Endometrial microvascular endothelial cells (primary cell): ENCODE results near the gene NACC2. TPM values are rescaled to one million over a fixed set of nuclear protein-coding genes. Genes with fewer than 3 reads are reported as not detected.
"Not testable (repeated sequence)": the region's sequence is repeated elsewhere in the genome, so short reads cannot be mapped to it uniquely, and the experiment has no call there.

Experiments used
- in situ Hi-C: cut with HindIII; loops from 2 replicates; pipeline ENCODE4 v1.10.0; 2017; ENCODE audit warnings: low sequenced_read_pairs, low pct_unique_long_range_greater_than_20kb; ENCODE audit errors: inconsistent ontology term
- total RNA-seq: library from RNA; depleted of rRNA; stranded (reverse); fragments of >200 nt; gene quantifications from one replicate; pipeline ENCODE4 v1.2.3, GENCODE V29; 2015; ENCODE audit errors: inconsistent ontology term

The NACC2 gene
- total RNA-seq, 1 donor from 2014 or later, result 21.9 TPM

DNA sequence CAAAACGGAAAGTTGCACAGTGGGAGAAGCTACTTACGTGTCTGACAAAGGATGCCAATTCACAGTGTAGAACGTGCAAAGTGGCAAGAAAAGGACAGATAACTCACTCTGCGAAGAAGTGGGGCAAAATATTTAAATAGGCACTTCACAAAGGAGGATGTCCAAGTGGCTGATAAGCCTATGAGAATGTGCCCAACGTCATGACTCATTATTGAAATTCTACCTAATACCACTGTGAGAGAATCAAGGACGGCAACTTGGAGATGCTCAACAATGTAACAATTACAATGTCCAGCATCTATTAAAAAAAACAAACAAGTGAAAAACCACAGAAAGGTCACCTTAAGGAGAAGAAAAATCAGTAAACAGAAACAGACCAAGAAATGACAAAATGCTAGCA lies 59.0 kb downstream of the NACC2 start:
- in situ Hi-C loops, result no loop called here

DNA sequence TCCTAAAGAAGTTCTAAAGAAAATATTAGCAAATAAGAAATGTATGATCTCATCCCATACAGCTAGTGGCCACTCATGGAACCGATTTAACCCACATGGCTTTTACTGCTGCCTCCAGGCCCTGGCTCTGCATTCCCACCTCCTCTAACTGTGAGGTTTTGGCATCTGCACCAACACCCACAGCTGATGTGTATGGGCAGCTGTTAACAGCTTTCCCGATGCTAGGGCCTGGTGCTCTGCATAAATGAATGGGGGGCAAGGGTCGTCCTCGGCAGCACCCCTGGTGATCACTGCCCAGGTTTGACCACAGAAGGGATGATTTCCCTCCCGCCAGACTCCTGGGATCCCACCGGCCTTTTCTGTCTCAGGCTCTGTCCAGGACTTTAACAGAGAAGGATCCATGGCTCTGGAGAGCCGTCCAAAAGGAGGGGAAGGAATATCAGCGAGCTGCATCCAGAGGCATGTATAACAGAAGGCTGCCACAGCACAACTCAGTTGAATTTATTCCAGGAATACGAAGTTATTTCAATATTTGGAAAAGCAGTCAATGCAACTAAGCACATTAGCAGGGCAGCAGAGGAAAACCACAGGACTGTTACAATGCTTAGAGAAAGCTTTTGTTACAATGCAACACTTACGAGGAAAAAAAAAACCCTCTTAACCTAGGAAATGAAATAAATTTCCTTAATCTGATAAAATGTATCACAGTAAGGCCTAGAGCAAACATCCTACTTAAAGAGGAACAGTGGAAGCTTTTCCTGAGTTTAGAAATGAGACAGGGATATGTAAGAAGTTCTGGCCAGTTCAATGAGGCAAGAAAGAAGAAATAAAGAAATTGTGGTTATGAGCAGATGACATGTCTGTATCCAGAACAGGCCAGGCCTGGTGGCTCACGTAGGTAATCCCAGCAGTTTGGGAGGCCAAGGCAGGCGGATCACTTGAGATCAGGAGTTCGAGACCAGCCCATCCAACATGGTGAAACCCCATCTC lies 63.1 kb downstream of the NACC2 start:
- in situ Hi-C loops, result no loop called here

DNA sequence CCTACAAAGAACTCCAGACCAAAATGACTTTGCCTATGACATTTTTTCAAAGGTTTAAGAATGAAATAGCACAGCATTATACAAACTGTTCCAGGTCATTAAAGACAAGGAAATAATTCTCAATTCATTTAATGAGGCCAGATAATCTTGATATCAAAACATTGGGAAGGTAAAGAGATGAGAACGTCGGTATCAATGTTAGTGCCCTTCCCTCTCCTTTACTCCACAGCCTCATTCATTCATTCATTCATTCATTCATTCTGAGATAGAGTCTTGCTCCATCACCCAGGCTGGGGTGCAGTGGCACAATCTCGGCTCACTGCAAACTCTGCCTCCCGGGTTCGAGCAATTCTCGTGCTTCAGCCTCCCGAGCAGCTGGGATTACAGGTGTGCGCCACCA lies 64.0 kb downstream of the NACC2 start:
- in situ Hi-C loops, result no loop called here

DNA sequence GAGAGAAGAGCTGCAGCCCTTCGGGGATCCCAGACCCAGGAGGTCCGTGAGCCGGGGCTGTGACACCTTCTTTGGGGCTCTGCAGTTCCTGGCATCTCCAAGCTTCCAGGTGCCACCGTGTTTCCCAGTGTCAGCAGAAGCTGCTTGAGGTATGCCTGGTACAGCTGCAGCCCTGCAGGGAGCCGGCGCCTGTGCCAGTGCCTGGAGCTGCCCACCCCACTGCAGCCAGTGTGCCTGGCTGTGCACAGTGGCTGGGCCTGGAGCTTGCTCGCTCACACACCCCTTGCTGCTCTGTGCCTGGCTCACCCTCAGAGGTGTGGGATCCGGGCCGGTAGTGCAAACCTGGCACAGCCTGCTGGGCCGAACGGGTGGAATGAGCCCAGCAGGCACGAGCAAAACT lies 65.5 kb downstream of the NACC2 start:
- in situ Hi-C loops, result no loop called here

DNA sequence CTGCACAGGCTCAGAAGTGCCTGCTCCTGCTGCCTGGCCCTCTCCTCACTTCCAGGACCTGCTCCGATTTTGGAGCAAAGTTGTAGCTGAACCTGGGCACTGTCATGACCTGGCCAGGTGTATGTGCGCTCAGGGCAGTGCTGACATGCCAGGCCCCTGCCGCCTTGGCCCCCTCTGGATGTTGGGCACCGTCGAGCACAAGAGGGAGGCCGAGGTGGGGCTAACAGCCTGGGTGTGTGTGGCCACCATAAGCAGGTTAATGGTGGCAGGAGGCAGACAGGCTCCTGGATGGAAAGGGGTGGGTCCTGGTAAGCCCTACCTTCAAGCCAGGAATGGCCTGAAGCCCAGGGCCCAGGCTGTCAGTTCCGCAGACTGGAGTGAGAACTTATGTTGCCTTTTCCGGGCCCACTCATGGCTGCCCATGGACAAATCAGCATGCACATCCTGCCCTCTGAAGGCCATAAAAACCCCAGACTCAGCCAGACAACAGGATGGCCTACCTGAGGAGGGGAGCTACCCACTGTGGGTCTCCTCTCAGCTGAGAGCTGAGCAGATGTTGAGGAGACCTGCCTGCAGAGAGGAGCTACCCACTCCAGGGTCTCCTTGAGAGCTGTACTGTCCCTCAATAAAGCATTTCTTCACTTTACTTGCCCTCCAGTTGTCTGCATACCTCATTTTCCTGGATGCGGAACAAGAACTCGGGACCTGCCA lies 66.2 kb downstream of the NACC2 start:
- in situ Hi-C loops, result no loop called here

DNA sequence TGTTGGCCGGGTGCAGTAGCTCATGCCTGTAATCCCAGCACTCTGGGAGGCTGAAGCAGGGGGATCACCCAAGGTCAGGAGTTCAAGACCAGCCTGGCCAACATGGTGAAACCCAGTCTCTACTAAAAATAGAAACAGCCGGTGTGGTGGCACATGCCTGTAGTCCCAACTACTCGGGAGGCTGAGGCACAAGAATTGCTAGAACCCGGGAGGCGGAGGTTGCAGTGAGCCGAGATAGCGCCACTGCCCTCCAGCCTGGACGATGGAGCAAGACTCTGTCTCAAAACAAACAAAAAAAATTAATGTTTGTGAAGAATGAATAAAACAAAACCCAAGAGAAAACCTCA lies 68.2 kb downstream of the NACC2 start:
- in situ Hi-C loops, result not testable (repeated sequence)

DNA sequence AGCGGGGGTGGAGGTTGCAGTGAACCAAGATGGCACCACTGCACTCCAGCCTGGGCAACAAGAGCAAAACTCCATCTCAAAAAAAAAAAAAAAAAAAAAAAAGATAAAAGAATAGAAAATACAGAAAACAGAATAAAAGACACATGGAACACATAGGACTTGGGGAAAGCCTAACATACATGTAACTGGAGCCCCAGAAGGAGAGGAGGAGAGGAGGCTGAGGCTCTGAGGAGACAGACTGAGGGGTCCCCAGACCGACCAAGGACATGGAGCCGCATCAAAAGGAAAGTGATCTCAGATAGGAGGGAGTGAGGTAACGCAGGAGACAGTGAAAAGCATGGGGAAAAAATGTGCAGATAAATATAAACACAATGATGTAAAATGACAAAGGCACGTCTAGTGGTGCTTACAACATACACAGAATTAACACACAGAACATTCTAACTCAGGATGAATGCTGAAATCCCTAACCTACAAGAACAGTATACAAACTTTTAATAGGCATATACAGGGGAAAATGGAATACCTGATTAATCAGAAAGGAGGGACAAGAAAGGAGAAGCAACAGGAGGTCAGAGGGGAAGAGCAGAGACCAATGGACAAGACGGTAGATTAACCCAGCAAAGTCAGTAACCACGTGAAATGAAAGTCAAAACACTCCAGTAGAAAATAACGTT lies 68.7 kb downstream of the NACC2 start:
- in situ Hi-C loops, result no loop called here

DNA sequence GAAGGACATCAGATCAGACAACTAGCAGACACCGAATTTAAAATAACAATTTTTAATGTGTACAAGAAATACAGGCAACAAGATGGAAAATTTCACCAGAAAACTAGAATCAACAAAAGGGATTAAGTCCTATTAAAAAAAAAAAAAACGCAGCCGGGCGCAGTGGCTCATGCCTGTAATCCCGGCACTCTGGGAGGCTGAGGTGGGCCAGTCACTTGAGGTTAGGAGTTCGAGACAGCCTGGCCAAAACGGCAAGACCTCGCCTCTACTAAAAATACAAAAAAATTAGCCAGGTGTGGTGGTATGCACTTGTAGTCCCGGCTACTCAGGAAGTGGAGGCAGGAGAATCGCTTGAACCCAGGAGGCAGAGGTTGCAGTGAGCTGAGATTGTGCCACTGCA lies 69.6 kb downstream of the NACC2 start:
- in situ Hi-C loops, result no loop called here

DNA sequence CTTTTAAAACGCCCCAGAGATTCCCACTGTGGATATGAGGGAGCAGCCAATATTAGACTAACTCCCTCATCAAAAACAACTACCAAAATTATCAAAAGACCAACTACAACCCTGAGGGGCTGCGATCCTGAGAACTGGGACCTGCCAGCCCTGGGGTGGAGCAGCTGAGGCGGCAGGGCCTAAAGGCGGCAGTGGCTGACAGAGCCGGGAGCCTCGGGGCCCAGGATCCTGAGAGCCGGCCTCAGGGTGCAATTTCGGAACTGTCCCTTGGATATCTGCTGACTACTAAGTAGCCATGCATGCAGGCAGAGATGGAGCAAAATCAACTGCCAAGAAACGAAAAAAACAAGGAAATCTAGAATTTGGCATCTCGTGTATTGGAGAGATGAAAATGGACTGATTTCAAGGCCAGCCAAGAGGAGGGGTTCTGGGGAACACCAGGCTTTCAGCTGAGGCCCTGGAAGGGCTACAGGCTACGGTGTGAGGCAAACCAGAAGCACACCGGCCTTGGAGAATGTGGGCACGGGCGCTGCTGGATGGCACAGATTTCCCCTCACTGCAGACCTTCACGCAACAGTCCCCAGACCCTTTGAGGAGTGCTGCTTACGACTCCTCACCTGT lies 70.3 kb downstream of the NACC2 start:
- in situ Hi-C loops, result no loop called here

DNA sequence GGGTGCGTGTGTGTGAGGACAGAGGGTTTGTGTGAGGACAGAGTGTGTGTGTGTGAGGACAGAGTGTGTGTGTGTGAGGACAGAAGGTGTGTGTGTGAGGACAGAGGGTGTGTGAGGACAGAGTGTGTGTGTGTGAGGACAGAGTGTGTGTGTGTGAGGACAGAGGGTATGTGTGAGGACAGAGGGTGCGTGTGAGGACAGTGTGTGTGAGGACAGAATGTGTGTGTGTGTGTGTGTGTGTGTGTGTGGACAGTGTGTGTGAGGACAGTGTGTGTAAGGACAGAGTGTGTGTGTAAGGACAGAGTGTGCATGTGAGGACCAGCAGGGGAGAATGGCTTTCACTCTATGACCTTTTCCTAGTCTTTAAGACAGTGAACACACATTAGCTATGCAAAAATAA lies 70.8 kb downstream of the NACC2 start:
- in situ Hi-C loops, result no loop called here

DNA sequence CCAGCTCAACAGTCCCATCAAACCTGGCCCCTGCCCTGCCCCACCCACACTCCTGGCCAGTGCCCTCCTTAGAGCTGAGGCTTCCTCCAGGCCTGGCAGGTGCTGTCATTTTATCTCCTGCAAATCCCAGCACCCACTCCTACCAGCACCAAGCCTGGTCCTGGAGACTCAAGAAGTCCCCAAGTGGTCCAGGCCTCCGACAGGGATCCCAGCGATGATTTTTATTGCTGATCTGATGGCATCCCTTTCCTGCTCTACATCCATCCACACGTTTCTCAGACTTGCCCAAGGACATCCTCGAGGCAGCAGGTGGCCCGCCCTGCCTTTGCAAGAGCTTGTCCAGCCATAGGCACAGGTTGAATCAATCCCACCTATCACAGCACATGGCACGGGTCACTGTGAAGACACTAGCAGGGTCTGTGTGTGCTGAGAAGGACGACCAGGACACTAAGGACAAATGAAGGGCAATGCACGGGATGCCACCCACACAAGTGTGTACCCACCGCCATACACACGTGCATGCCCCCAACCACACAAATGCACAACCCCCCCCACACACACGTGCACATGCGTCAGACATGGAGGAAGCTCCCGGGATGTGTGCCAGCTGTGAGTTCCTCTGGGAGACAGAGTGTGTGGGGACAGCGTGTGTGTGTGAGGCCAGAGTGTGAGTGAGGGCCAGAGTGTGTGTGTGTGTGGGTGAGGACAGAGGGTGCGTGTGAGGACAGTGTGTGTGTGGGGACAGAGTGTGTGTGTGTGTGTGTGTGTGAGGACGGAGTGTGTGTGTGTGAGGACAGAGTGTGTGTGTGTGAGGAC lies 71.5 kb downstream of the NACC2 start:
- in situ Hi-C loops, result no loop called here

DNA sequence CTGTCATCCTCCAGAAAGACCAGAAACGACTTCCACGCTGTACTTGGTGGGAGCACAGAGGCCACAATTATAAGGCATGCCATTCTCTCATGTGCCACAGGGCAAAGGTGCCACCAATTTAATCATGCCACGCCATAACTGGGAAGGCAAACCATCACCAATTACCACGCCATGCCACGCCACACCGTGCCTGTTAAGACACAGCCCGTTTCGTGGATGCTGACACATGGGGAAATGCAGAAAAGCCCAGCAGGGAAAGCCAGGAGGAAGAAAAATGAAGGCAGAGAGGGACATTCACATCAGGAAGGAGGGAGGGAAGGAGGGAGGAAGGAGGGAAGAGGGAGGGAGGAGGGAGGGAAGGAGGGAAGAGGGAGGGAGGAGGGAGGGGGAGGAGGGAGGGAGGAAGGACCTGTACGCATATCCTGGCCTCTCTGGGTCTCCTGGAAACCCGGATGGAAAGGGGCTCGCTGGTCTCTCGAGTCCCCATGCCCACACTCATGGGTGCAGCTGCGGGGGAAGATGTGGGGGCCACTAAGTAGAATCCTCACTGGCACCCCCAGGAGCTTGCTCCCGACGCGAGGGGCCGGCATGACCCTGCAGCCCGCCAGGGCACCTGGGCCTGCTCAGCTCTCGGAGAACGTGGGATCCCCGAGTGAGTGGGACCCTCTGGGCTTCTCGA lies 72.2 kb downstream of the NACC2 start:
- in situ Hi-C loops, result no loop called here

DNA sequence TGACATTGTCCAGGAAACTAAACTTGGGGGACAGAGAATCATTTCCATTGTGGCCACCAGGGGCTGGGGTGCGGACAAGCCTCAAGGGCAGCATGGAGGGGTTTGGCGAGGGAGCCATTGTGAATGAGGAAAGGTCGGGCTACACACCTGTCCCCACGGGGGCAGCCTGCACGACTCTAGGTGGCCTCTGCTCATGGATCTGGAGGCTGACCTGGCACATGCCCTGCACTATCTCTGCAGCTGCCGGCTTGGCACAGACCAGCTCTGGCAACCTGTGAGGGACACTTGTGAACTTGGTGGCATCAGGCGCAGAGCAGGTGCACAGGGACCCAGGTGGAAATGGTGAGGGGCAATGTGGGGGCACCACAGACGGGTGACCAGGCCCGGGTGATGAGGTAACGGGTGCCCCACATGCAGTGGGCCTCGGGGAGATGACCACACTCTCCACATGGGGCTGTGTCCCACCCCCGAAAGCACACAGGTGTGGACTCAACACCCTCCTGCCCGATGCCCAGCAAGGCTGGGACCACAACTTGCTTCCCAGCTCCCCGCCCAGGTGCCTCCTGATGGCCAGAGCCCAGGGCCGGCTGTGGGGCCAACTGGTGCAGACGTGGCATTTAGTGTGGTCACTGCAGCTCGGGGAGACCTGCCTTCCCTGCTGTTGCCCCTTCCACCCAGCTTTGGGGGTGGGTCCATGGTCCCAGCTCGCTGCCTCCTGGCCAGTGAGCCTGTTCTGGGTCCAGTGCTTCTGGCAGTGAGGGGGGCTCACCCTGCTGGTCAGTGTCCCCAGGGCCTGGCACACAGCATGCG lies 73.0 kb downstream of the NACC2 start:
- in situ Hi-C loops, result no loop called here

DNA sequence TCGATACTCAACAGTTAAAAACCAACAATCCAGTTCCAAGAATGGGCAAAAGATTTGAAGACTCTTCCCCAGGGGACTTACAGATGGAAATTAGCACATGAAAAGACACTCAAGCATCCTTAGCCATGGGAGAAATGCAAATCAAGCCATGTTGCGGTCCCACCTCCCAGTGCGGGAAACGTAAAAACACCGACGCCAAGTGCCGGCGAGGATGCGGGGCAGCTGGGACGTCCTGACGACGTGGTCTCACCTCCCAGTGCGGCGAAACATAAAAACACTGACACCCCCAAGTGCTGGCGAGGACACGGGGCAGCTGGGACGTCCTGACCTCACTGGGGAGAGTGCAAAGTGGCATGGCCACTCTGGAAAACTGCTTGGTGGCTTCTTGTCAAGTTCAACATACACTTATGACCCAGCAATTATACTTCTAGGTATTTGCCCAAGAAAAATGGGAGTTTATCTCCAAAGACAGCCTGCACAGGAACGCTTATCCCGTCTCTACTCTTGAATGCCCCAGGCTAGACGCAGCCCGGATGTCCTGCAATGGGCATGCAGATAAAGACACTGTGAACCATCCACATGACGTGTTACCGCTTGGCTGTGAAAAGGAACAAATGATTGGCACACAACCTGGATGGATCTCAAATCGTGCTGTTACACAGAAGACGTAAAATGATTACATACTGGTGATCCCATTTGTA lies 73.8 kb downstream of the NACC2 start:
- in situ Hi-C loops, result no loop called here

DNA sequence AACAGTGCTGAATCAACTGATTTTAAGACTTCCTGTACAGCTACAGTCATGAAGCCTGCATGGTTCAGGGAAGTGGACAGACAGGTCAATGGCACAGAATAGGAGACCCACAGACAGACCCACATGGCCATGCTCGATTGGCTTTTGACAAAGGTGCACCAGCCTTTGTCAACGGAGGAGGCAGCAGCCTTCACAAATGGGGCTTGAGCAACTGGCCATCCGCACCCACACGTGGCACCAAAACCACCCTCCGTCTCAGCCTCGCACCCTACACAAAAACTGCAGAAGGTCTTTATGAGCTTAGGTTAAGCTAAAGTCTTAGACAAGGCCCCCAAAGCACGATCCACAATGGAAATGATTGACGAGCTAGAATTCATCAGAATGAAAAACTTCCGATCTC lies 74.4 kb downstream of the NACC2 start:
- in situ Hi-C loops, result no loop called here

DNA sequence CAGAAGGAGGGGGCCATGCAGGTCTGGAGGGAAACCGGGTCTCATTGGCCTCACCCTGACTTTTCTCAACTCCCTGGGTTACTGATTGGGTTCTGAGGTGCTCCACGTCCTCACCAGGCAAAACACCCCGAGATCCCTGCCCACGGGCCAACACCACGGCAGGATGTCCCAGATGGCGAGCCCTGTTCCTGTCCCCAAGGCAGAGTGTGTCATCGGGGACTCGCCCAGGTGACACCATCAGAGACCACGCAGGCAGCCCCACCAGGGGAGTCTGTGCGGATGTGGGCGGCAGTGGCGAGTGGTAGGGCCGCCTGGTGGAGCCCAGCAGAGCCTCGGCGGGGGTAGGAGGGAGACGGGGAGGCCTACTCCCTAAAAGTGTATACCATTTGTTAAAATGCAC lies 74.9 kb downstream of the NACC2 start:
- in situ Hi-C loops, result no loop called here

DNA sequence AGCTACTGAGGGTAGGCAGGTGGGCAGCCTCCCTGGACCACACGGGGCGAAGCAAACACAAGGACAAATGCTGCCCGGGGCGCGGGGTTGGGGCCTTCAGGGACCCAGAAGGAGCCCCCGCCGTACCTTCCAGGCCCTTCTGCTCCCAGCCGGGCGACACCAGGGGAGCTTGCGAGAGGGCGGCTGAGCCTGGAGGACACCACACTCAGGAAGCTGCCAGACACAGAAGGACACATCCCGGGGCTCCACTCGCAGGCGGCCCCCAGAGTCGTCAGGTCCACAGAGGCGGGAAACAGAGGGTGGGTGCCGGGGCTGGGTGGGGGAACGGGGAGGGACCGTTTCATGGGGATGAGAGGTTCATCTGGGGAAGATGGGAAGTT lies 75.4 kb downstream of the NACC2 start:
- in situ Hi-C loops, result no loop called here
